GM21717 (cell line): Measurements from ENCODE around the gene CCDC34.

Experiments
- ATAC-seq: cut with Tn5 transposase; IDR thresholded peaks from one replicate; pipeline ENCODE4 v1.9.1; 2021; ENCODE audit warnings: mild to moderate bottlenecking, moderate library complexity; ENCODE audit not compliant: unreplicated experiment

Gene CCDC34

DNA sequence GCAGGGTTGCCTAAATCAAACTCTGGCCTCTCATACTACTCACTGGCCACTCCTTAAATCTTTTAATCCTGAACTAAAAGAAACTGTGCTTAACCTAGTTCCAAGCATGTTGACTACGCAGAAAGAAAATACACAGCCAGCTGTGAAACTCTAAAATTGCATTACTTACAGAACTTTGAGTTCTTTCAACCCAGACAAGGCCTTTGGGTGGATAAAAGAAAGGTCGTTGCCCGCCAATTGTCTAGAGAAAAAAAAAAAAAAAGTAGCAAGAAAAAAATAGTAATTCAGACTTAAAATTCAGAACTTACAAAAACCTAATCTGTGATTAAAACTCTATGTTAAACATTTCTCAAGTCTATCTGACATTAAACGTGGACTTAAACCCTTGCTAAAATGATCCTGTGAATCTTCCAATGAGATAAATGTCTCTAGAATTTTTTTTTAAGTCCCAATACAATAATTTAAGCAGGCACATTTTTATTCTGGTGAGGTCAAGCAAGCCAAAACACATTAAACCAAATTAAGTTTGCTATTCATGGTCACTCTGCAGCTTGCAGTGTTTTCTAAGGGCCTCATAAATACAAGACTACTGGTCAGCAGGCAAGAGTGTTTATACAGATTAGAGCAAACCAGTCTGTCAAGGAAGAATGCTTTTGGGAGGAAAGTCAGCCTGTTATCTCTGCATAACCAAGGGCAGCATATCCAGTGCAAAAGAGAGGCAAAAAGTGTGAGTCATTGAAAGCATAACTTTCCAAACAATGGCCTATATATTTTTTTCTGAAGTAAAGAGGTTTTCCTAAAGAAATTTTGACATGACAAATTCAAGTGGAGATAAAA is 29.5 kb upstream of the CCDC34 start:
- no peak for ATAC-seq

DNA sequence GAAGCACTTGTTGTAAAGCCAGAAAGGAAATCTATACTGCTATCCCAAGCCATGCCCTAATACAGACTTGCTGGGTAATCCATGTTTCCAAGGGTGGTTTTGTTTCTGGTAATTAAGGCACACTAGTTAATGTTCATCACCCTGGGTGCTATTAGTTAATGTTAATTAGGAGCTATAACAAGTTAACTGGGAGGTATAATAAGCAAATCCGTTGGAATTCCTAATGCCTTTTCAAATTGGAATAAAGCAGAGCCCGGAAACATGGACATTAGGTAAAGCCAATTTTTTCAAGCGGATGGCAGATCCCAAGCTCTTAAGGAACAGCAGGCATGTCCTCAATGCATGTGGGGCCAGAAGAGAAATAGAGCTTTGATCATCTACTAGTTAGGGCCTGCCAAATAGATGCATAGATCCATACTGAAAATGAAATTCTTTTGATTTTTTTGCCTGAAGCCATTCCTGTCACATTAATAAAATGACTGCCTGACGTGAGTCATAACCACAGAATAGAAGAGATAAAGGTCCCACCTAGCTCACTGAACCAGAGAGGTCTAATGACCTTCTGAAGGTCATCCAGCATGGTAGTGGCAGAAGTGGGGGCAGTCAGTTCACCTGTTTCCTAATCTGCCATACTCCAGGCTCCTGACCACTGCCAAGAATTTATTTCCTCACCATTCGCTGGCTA is 28.5 kb upstream of the CCDC34 start:
- ATAC-seq: no peak

DNA sequence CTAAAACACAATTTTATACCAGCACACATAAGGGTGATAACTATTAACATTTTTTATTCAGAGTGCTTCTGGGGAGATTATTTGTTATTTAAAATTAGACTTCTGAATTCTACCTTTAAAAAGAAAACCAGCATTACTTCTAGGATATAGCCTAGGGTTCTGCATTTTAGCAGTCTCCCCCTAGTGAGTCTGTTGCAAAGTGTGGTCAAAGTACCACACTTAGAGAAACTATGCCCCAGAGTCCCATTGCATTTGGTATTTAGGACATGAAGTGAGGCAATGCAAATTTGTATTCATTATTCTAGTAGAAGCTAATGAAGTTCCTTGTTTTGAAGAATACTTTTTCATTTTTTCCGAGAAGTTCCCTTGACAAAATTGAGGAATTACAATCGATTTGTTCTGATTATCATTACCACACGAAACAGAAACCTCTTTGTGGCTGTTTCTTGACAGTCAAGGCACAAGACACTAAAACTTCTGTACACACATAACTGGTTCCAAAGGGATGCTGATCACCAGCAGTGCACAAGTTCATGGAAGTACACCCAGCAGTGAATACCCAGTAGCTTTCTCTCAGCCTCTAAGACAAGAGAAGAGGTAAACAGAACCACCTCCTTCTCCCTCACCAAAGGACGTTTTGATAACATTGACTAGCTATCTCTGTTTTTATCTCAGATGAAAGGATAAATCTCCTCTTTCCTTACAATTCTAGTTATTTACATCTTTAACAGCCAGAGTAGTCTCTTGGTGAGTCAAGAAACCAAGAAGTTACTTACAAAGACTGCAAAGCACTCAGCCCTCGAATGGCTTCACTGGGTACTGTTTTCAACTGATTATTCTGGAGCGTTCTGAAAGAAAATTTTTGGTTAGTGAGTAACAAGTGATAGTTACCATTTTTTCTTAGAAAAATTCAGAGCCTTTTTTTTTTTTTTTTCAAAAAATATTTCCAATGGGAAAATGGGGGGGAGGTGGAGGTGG is 27.6 kb upstream of the CCDC34 start:
- ATAC-seq: no peak

DNA sequence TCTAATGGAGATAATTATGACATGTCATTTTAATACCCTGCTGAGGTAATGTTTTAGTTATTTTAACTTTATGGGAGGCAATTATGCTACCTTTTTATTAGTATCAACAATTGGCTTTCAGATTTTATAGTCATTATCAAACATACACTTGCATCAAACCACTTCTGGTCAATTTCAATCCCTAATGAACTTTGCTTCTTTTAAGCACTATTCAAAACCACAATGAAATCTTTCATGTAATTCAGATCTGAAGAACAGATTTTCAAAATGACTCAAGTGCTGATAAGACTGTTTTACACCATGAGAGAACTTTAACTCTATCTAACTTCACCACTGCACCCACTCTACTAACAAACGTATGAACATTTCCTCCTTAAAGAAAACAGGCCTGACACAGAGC is 25.9 kb upstream of the CCDC34 start:
- ATAC-seq: no peak

DNA sequence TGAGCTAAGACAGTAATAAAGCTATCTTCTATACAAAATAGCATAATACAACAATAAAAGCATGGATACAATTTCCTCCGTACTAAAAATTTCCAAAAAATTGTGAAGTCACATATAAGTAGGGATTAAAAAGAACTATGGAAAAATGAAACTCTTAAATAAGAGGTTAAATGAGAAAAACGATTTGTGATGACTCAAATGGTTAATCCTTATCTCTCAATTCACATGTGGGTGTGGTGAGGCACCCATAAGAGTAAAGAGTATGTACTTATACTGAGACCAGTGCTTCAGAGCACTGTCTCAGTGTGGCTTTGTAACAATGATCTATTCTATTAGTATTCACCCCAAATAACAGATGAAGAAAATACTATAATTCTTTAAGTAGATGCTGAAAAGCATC is 25.0 kb upstream of the CCDC34 start:
- no peak for ATAC-seq

DNA sequence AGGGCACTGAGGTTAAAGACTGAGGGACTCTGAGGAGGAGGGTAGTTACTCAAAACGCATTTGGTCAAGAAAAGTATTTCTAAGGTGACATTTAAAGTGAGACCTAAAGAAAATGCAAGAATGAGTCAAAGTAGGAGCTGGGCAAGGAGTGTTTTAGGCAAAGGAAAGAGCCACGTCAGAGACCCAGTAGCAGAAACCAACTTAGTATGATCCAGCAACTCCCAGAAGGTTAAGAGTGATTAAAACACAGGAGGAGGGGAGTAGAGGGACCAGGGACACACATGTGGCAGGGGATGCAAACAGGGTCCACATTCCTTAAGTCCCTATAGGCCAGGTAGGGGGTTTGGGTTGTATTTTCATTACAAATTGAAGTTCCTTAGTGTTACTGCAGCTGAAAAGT is 24.3 kb upstream of the CCDC34 start:
- ATAC-seq: no peak

- no peak for ATAC-seq
Measured at GRCh38 chr11:27386181-27386845, 23.3 kb upstream of the CCDC34 start.

DNA sequence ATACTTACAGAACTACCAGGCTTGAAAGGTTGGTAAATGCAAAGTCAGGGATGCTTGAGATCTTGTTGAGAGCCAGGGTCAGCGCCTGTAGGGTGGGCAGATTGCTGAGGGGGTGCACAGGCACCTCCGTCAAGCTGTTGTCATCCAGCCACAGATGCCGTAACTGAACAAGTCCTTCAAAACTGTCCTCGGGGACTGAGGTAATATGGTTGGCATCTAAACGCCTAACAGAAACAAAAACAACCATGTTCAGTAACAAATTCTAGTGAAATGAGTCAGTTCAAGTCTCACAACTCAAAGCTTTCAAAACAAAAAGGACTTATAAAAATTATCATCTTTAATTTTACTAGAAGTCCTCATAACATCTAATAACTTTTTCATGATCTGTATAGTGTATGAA is 22.2 kb upstream of the CCDC34 start:
- ATAC-seq: no peak

DNA sequence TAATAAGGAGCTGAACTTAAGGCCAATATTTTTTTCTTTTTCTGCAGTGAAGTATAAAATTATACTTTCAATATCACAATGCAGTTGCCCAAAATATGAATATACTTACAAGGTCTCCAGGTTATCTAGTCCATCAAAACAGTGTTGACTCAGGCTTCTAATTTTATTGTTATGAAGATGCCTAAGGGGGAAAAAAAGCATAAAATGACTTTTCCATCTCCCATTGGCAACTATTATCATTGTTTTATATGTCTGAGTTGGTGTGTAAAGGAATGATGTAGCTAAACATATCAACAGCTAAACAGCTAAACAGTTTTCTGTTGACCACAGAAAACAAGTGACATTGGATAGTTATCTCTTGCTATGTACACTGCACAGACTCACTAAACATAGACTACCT is 21.2 kb upstream of the CCDC34 start:
- no peak for ATAC-seq

GRCh38 chr11:27383645-27384044 is 20.6 kb upstream of the CCDC34 start:
- no peak for ATAC-seq

- ATAC-seq: no peak
Measured at GRCh38 chr11:27381238-27381666, 18.2 kb upstream of the CCDC34 start.

DNA sequence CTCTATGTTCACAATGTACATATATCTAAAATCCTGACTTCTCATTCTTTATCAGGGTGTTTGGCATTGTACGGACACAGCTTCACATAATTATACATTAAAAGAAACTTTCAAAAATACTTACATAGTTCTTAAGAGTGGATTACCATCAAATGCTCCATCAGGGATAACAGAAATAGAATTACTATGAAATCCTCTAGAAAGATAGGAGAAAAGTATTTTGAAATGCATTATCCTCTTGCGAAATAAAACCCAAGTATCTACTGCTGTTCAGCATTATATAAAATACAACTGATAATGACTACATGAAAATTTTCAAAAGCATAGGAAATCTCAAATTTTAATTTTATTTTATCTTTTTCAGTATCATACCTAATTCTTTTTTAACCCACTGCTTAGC is 17.8 kb upstream of the CCDC34 start:
- ATAC-seq: no peak

DNA sequence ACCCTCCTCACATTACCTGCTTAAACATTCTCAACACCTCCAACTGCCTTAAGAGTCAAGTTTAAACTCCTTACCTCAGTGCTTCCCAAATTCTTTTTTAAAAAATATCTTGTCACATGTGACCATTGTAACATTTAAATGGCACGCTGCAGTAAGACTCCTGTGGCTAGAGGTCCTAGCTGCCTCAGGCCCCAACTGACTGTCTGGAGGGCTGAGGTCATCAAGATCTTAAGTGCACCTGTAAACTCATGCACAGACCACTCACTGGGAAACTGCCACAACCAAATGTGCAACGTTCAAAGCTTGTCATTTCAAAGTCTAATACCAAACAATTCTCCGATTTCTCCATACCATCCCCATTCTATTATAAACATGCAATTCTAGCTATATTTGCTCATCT is 16.4 kb upstream of the CCDC34 start:
- no peak for ATAC-seq

- no peak for ATAC-seq
Measured at GRCh38 chr11:27375370-27375769, 12.4 kb upstream of the CCDC34 start.

GRCh38 chr11:27373856-27374602 is 11.0 kb upstream of the CCDC34 start:
- no peak for ATAC-seq

DNA sequence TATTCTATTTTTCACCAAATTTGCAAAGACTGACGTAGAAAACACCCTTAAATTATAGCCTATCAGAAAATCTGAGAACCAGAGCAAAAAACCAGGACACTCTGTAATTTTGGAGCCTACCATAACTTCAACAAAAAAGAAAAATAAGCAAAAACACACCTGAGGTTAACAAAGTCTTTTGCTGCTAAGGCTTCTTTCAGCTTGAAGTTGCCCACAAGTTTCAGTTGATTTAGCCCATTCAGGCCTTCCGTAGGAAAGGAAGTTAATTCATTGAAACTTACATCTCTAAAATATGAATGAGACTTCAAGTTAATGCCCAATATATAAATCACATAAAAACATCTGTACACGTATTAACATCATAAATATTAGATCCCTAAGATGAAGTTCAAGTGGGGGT is 10.4 kb upstream of the CCDC34 start:
- no peak for ATAC-seq

DNA sequence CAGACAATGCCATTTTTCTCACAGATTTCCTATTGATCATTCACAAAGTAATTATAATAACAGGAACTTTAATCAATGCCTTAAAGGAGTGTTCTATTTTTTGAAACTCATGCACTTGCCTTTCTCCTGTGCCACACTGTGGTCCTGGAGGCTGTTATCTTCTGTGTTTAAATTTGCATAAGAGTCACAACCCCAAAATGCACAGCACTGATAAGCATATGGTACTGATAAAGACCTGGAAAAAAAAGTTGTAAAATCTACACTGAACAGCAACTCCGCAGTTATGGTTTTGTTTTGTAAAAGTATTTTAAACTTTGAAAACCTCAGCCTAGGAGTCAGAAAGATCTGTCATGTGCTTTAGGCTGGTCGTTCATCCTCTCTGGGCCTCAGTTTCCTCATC is 9.1 kb upstream of the CCDC34 start:
- no peak for ATAC-seq

GRCh38 chr11:27371489-27371888 is 8.5 kb upstream of the CCDC34 start:
- ATAC-seq: no peak

- ATAC-seq: no peak
Measured at GRCh38 chr11:27370374-27370773, 7.4 kb upstream of the CCDC34 start.

GRCh38 chr11:27367881-27368280 is 4.9 kb upstream of the CCDC34 start:
- ATAC-seq: no peak
